PC-9 (cell line): ENCODE data around the gene ALPK1. TPM values are rescaled to one million over a fixed set of nuclear protein-coding genes. Genes with fewer than 3 reads are reported as not detected.
"Not testable (repeated sequence)": the region's sequence is repeated elsewhere in the genome, so short reads cannot be mapped to it uniquely, and the experiment has no call there.

ENCODE experiments used
- BruUV-seq: library from RNA; stranded (reverse); fragments of 400-500 nt; replicated peaks from 2 replicates; lab custom pipeline; 2021; lab: Mats Ljungman, UMichigan
- CTCF ChIA-PET: fragments of 300-600 bp; sonication (Branson Sonifier 250); formaldehyde crosslinking; loops from one replicate; lab custom pipeline; 2022; ENCODE audit warnings: antibody characterized with exemption; lab: Charles Lee
- POLR2A ChIA-PET: fragments of 300-600 bp; sonication (Branson Sonifier 250); formaldehyde crosslinking; loops from one replicate; lab custom pipeline; 2022; ENCODE audit warnings: antibody characterized with exemption; ENCODE audit not compliant: unreplicated experiment; lab: Charles Lee
- DNase-seq, 2 experiments: peaks; one replicate each; pipeline versions ENCODE4 v3.0.0 to v3.0.0-alpha.2; 2015 to 2022; ENCODE audit warnings: mixed read lengths in 1 of 2
- H2AFZ ChIP-seq: fragments of 200-600 bp; sonication (generic); 2 replicates; pipeline ENCODE4 v1.8.1; 2017; ENCODE audit warnings: antibody characterized with exemption
- H3F3A ChIP-seq: fragments of 200-600 bp; sonication (generic); 2 replicates; pipeline ENCODE4 v1.8.1; 2017; ENCODE audit warnings: antibody characterized with exemption, mild to moderate bottlenecking, low read depth; ENCODE audit not compliant: insufficient read depth
- H3K27ac ChIP-seq: fragments of 200-600 bp; sonication (generic); 2 replicates; pipeline ENCODE4 v1.6.1; 2016; ENCODE audit warnings: mixed run types
- H3K27me3 ChIP-seq: fragments of 200-600 bp; sonication (generic); 2 replicates; pipeline ENCODE4 v1.6.1; 2016; ENCODE audit warnings: low read depth, mixed run types; ENCODE audit not compliant: insufficient read depth
- H3K36me3 ChIP-seq: fragments of 200-600 bp; sonication (generic); 2 replicates; pipeline ENCODE4 v1.6.1; 2016; ENCODE audit warnings: low read depth, mixed run types
- H3K4me1 ChIP-seq: fragments of 200-600 bp; sonication (generic); replicated peaks from 2 replicates; pipeline ENCODE4 v1.6.1; 2016; ENCODE audit warnings: mixed run types; ENCODE audit not compliant: insufficient read depth
- H3K4me2 ChIP-seq: fragments of 200-600 bp; sonication (generic); 2 replicates; pipeline ENCODE4 v1.6.1; 2017; ENCODE audit warnings: mixed run types
- H3K4me3 ChIP-seq: fragments of 200-600 bp; sonication (generic); 2 replicates; pipeline ENCODE4 v1.6.1; 2016; ENCODE audit warnings: mixed run types
- H3K79me2 ChIP-seq: fragments of 200-600 bp; sonication (generic); 2 replicates; pipeline ENCODE4 v1.6.1; 2017; ENCODE audit warnings: low read depth, mixed run types
- H3K9me2 ChIP-seq: fragments of 200-600 bp; sonication (generic); 2 replicates; pipeline ENCODE4 v1.8.1; 2017; ENCODE audit warnings: mild to moderate bottlenecking; ENCODE audit not compliant: insufficient read depth
- H3K9me3 ChIP-seq: fragments of 200-600 bp; sonication (generic); 2 replicates; pipeline ENCODE4 v1.8.1; 2016; ENCODE audit warnings: low read depth; ENCODE audit not compliant: insufficient read depth
- H4K20me1 ChIP-seq: fragments of 200-600 bp; sonication (generic); 2 replicates; pipeline ENCODE4 v1.8.1; 2017; ENCODE audit not compliant: insufficient read depth
- EZH2 ChIP-seq: fragments of 200-600 bp; sonication (generic); IDR thresholded peaks from 2 replicates; pipeline ENCODE4 v1.8.0; 2017; ENCODE audit warnings: antibody characterized with exemption, low read depth
- intact Hi-C: fragments of 100-400 bp; cut with micrococcal nuclease; formaldehyde crosslinking; loops from one replicate; pipeline ENCODE4 v1.10.0; 2022; ENCODE audit not compliant: unreplicated experiment
- total RNA-seq: library from RNA; stranded (reverse); gene quantifications from 2 replicates; pipeline ENCODE4 v1.2.3, GENCODE V29; 2021
- TF ChIP-seq, protein P1 (sequence below): fragments of 200-600 bp; sonication (generic); conservative IDR thresholded peaks from 2 replicates; pipeline ENCODE4 v1.6.1; 2017; ENCODE audit warnings: mixed run types, antibody characterized with exemption, mild to moderate bottlenecking, moderate library complexity

Gene ALPK1
- total RNA-seq, 1 experiment from 2014 or later: 35.4 TPM

DNA sequence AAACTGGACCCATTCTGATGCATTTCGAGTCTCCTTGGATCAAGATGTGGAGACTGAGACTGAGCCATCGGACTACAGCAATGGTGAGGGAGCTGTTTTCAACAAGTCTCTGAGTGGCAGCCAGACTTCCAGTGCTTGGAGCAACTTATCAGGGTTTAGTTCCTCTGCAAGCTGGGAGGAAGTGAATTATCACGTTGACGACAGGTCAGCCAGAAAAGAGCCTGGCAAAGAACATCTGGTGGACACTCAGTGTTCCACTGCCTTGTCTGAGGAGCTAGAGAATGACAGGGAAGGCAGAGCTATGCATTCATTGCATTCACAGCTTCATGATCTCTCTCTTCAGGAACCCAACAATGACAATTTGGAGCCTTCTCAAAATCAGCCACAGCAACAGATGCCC, 134.0 kb downstream of the ALPK1 start:
- H3F3A ChIP-seq: no peaks in the 10 kb centered on the region
- no peaks in the 10 kb centered on the region for H3K4me1 ChIP-seq
- H3K4me3 ChIP-seq: no peak overlapping the region
- no TSS peak for BruUV-seq
- ChIA-PET CTCF (no interaction called here), POLR2A (no interaction called here)
- no peaks in the 10 kb centered on the region for H3K9me3 ChIP-seq
- H3K36me3 ChIP-seq: no peaks in the 10 kb centered on the region
- no peak for TF ChIP-seq EZH2
- TF ChIP-seq, protein P1, sequence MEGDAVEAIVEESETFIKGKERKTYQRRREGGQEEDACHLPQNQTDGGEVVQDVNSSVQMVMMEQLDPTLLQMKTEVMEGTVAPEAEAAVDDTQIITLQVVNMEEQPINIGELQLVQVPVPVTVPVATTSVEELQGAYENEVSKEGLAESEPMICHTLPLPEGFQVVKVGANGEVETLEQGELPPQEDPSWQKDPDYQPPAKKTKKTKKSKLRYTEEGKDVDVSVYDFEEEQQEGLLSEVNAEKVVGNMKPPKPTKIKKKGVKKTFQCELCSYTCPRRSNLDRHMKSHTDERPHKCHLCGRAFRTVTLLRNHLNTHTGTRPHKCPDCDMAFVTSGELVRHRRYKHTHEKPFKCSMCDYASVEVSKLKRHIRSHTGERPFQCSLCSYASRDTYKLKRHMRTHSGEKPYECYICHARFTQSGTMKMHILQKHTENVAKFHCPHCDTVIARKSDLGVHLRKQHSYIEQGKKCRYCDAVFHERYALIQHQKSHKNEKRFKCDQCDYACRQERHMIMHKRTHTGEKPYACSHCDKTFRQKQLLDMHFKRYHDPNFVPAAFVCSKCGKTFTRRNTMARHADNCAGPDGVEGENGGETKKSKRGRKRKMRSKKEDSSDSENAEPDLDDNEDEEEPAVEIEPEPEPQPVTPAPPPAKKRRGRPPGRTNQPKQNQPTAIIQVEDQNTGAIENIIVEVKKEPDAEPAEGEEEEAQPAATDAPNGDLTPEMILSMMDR: no peak
- H3K27me3 ChIP-seq: no peaks in the 10 kb centered on the region
- no peaks in the 10 kb centered on the region for H3K79me2 ChIP-seq
- intact Hi-C loops: no loop called here
- no peak overlapping the region for H2AFZ ChIP-seq
- no peaks in the 10 kb centered on the region for H4K20me1 ChIP-seq
- H3K4me2 ChIP-seq: no peak overlapping the region
- no peak for DNase-seq
- no peak overlapping the region for H3K27ac ChIP-seq
- H3K9me2 ChIP-seq: no peaks in the 10 kb centered on the region

GRCh38 chr4:112436987-112437386, 139.8 kb downstream of the ALPK1 start:
- CTCF ChIA-PET: no interaction called here
- Histone ChIP-seq H3K9me3 (no peaks in the 10 kb centered on the region), H3K4me3 (no peak overlapping the region), H3K27ac (no peak overlapping the region), H3K4me1 (no peaks in the 10 kb centered on the region), H3K79me2 (no peaks in the 10 kb centered on the region), H3K36me3 (no peaks in the 10 kb centered on the region), H3F3A (no peaks in the 10 kb centered on the region), H3K27me3 (no peaks in the 10 kb centered on the region), H3K4me2 (no peak overlapping the region), H2AFZ (no peak overlapping the region), H4K20me1 (no peaks in the 10 kb centered on the region), H3K9me2 (no peaks in the 10 kb centered on the region)
- BruUV-seq: no TSS peak
- POLR2A ChIA-PET: no interaction called here
- no peak for DNase-seq
- TF ChIP-seq, protein P1: no peak
- no peak for TF ChIP-seq EZH2
- intact Hi-C loops: no loop called here

DNA sequence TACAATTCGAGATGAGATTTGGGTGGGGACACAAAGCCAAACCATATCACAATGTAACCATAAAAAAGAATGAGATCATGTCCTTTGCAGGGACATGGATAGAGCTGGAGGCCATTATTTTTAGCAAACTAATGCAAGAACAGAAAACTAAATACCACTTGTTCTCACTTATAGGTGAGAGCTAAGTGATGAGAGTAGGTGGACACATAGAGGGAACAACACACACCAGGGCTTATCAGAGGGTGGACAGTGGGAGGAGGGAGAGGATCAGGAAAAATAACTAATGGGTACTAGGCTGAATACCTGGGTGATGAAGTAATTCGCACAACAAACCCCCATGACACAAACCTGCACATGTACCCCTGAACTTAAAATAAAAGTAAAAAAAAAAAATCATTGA, 145.1 kb downstream of the ALPK1 start:
- POLR2A ChIA-PET, intact Hi-C loops, H2AFZ ChIP-seq: not testable (repeated sequence)

More for the DNA sequence above, 145.1 kb downstream of the ALPK1 start:
- H3K27me3 ChIP-seq, H3K4me2 ChIP-seq, H3K4me3 ChIP-seq, BruUV-seq, H4K20me1 ChIP-seq, H3K4me1 ChIP-seq, H3K9me3 ChIP-seq, H3K27ac ChIP-seq, H3K79me2 ChIP-seq, H3K36me3 ChIP-seq, H3F3A ChIP-seq, CTCF ChIA-PET, DNase-seq, H3K9me2 ChIP-seq: not testable (repeated sequence)
